ENCODE data around the gene BMP5. TPM values are rescaled to one million over a fixed set of nuclear protein-coding genes. Genes with fewer than 3 reads are reported as not detected.
A peak's percentile ranks its signal among the peaks of the same experiment; 100 is the strongest.
"Not testable (repeated sequence)": the region's sequence is repeated elsewhere in the genome, so short reads cannot be mapped to it uniquely, and the experiment has no call there.

BMP5 gene
- total RNA-seq (2014; rRNA removed; shearing (Covaris generic)): 0.10 TPM in 1 of 2 replicates, not detected in the other

- peak; percentile 7 for DNase-seq
- no peak within 1 kb of the TSS for H3K4me3 ChIP-seq (ENCODE audit: insufficient read depth, low read depth, low read length)
- no peaks in the 10 kb centered on the region for H3K36me3 ChIP-seq (replicated peaks; ENCODE audit: control insufficient read depth, insufficient read depth, low read length)
- H3K27me3 ChIP-seq (ENCODE audit: control insufficient read depth, insufficient read depth, low read length): no peaks in the 10 kb centered on the region
Measured at GRCh38 chr6:55875400-55875799, at the start of gene BMP5. TSS of gene BMP5 (minus strand) at chr6:55875590. CDS start at chr6:55874865, 725 bp downstream.

- H3K4me3 ChIP-seq (ENCODE audit: insufficient read depth, low read depth, low read length): no peak overlapping the region
- H3K27me3 ChIP-seq (ENCODE audit: control insufficient read depth, insufficient read depth, low read length): no peaks in the 10 kb centered on the region
- DNase-seq: no peak
- H3K36me3 ChIP-seq (replicated peaks; ENCODE audit: control insufficient read depth, insufficient read depth, low read length): no peaks in the 10 kb centered on the region
Measured at GRCh38 chr6:55922406-55922805, 47.0 kb upstream of the BMP5 start.

GRCh38 chr6:55919716-55920308 is 44.4 kb upstream of the BMP5 start:
- no peak for DNase-seq
- H3K4me3 ChIP-seq (ENCODE audit: insufficient read depth, low read depth, low read length): no peak overlapping the region
- no peaks in the 10 kb centered on the region for H3K36me3 ChIP-seq (replicated peaks; ENCODE audit: control insufficient read depth, insufficient read depth, low read length)
- no peaks in the 10 kb centered on the region for H3K27me3 ChIP-seq (ENCODE audit: control insufficient read depth, insufficient read depth, low read length)

- DNase-seq: no peak
- Histone ChIP-seq H3K36me3 (replicated peaks; ENCODE audit: control insufficient read depth, insufficient read depth, low read length) (no peaks in the 10 kb centered on the region), H3K4me3 (ENCODE audit: insufficient read depth, low read depth, low read length) (no peak overlapping the region), H3K27me3 (ENCODE audit: control insufficient read depth, insufficient read depth, low read length) (no peaks in the 10 kb centered on the region)
Measured at GRCh38 chr6:55918639-55919038, 43.2 kb upstream of the BMP5 start.

- H3K27me3 ChIP-seq (ENCODE audit: control insufficient read depth, insufficient read depth, low read length): no peaks in the 10 kb centered on the region
- no peak overlapping the region for H3K4me3 ChIP-seq (ENCODE audit: insufficient read depth, low read depth, low read length)
- no peaks in the 10 kb centered on the region for H3K36me3 ChIP-seq (replicated peaks; ENCODE audit: control insufficient read depth, insufficient read depth, low read length)
- no peak for DNase-seq
Measured at GRCh38 chr6:55917751-55918415, 42.5 kb upstream of the BMP5 start.

GRCh38 chr6:55916188-55916587 is 40.8 kb upstream of the BMP5 start:
- no peaks in the 10 kb centered on the region for H3K27me3 ChIP-seq (ENCODE audit: control insufficient read depth, insufficient read depth, low read length)
- H3K4me3 ChIP-seq (ENCODE audit: insufficient read depth, low read depth, low read length): no peak overlapping the region
- H3K36me3 ChIP-seq (replicated peaks; ENCODE audit: control insufficient read depth, insufficient read depth, low read length): no peaks in the 10 kb centered on the region
- DNase-seq: no peak

GRCh38 chr6:55913228-55914195 is 38.1 kb upstream of the BMP5 start:
- H3K4me3 ChIP-seq (ENCODE audit: insufficient read depth, low read depth, low read length): no peak overlapping the region
- DNase-seq: peak; percentile 48
- H3K27me3 ChIP-seq (ENCODE audit: control insufficient read depth, insufficient read depth, low read length): no peaks in the 10 kb centered on the region
- no peaks in the 10 kb centered on the region for H3K36me3 ChIP-seq (replicated peaks; ENCODE audit: control insufficient read depth, insufficient read depth, low read length)

GRCh38 chr6:55910466-55910865 is 35.1 kb upstream of the BMP5 start:
- H3K36me3 ChIP-seq (replicated peaks; ENCODE audit: control insufficient read depth, insufficient read depth, low read length); DNase-seq; H3K4me3 ChIP-seq (ENCODE audit: insufficient read depth, low read depth, low read length); H3K27me3 ChIP-seq (ENCODE audit: control insufficient read depth, insufficient read depth, low read length): not testable (repeated sequence)

- not testable (repeated sequence) for DNase-seq; H3K27me3 ChIP-seq (ENCODE audit: control insufficient read depth, insufficient read depth, low read length); H3K4me3 ChIP-seq (ENCODE audit: insufficient read depth, low read depth, low read length); H3K36me3 ChIP-seq (replicated peaks; ENCODE audit: control insufficient read depth, insufficient read depth, low read length)
Measured at GRCh38 chr6:55909911-55910310, 34.5 kb upstream of the BMP5 start.

GRCh38 chr6:55902796-55903195 is 27.4 kb upstream of the BMP5 start:
- H3K36me3 ChIP-seq (replicated peaks; ENCODE audit: control insufficient read depth, insufficient read depth, low read length): no peaks in the 10 kb centered on the region
- H3K4me3 ChIP-seq (ENCODE audit: insufficient read depth, low read depth, low read length): no peak overlapping the region
- DNase-seq: no peak
- H3K27me3 ChIP-seq (ENCODE audit: control insufficient read depth, insufficient read depth, low read length): no peaks in the 10 kb centered on the region

- Histone ChIP-seq H3K27me3 (ENCODE audit: control insufficient read depth, insufficient read depth, low read length) (no peaks in the 10 kb centered on the region), H3K4me3 (ENCODE audit: insufficient read depth, low read depth, low read length) (no peak overlapping the region), H3K36me3 (replicated peaks; ENCODE audit: control insufficient read depth, insufficient read depth, low read length) (no peaks in the 10 kb centered on the region)
- DNase-seq: no peak
Measured at GRCh38 chr6:55901765-55902270, 26.4 kb upstream of the BMP5 start.

- no peaks in the 10 kb centered on the region for H3K36me3 ChIP-seq (replicated peaks; ENCODE audit: control insufficient read depth, insufficient read depth, low read length)
- H3K27me3 ChIP-seq (ENCODE audit: control insufficient read depth, insufficient read depth, low read length): no peaks in the 10 kb centered on the region
- H3K4me3 ChIP-seq (ENCODE audit: insufficient read depth, low read depth, low read length): no peak overlapping the region
- no peak for DNase-seq
Measured at GRCh38 chr6:55898342-55898741, 23.0 kb upstream of the BMP5 start.

GRCh38 chr6:55897346-55897745 is 22.0 kb upstream of the BMP5 start:
- H3K27me3 ChIP-seq (ENCODE audit: control insufficient read depth, insufficient read depth, low read length): no peaks in the 10 kb centered on the region
- no peaks in the 10 kb centered on the region for H3K36me3 ChIP-seq (replicated peaks; ENCODE audit: control insufficient read depth, insufficient read depth, low read length)
- H3K4me3 ChIP-seq (ENCODE audit: insufficient read depth, low read depth, low read length): no peak overlapping the region
- no peak for DNase-seq

- no peak overlapping the region for H3K4me3 ChIP-seq (ENCODE audit: insufficient read depth, low read depth, low read length)
- H3K36me3 ChIP-seq (replicated peaks; ENCODE audit: control insufficient read depth, insufficient read depth, low read length): no peaks in the 10 kb centered on the region
- no peaks in the 10 kb centered on the region for H3K27me3 ChIP-seq (ENCODE audit: control insufficient read depth, insufficient read depth, low read length)
- no peak for DNase-seq
Measured at GRCh38 chr6:55895972-55896730, 20.8 kb upstream of the BMP5 start.

Measured in H7 (cell line).